K562 (cell line): ENCODE data around the gene EPHB1. TPM values are rescaled to one million over a fixed set of nuclear protein-coding genes. Genes with fewer than 3 reads are reported as not detected.

Experiments used
- ATAC-seq: fragments of 200-7000 bp; cut with Tn5 transposase; 3 replicates; pipeline ENCODE4 v1.9.1; 2020; ENCODE audit warnings: moderate library complexity
- BruUV-seq: library from RNA; stranded (reverse); fragments of 400-500 nt; replicated peaks from 2 replicates; lab custom pipeline; 2021; lab: Mats Ljungman, UMichigan
- CTCF ChIA-PET: fragments of 300-600 bp; formaldehyde crosslinking; extraction: SDS; loops from one replicate; lab custom pipeline; 2021; ENCODE audit warnings: low intra/inter-chr PET ratio; lab: Yijun Ruan, JAX
- POLR2A ChIA-PET: fragments of 300-600, 350-650 bp; sonication (Branson Sonifier 250); formaldehyde crosslinking; extraction: SDS; loops from one replicate; lab custom pipeline; 2021; ENCODE audit warnings: antibody characterized with exemption, inconsistent platforms; lab: Yijun Ruan, JAX
- DNase-seq, 4 experiments: peaks; one replicate each; pipeline versions ENCODE4 v3.0.0 to v3.0.0-alpha.2; 2011 to 2018; ENCODE audit warnings: low spot score in 3 of 4, mixed read lengths in 3 of 4; ENCODE audit errors: extremely low read depth in 1 of 4
- FAIRE-seq: peaks from 2 replicates; lab custom pipeline; 2011; peaks lifted over from hg19 to GRCh38; lab: Jason Lieb, UNC
- H2AFZ ChIP-seq: 2 replicates; pipeline ENCODE4 v1.6.0; 2011; ENCODE audit warnings: low read depth, low read length, control low read depth, inconsistent platforms
- H3K27ac ChIP-seq: fragments of 200-600 bp; 3 replicates; pipeline ENCODE4 v1.8.0; 2011; ENCODE audit warnings: low read depth, mild to moderate bottlenecking, control low read depth, inconsistent platforms, low read length, moderate library complexity, mixed read lengths; ENCODE audit errors: extremely low read depth
- H3K27me3 ChIP-seq, 2 experiments: fragments of 300-600 bp in 1 of 2; 2 replicates in 1 of 2; 3 replicates in 1 of 2; pipeline versions ENCODE4 v1.6.0 to v1.8.0; 2011; ENCODE audit warnings: inconsistent platforms in 2 of 2, low read length in 2 of 2, mild to moderate bottlenecking in 1 of 2, mixed read lengths in 1 of 2, moderate library complexity in 1 of 2; ENCODE audit not compliant: control insufficient read depth in 2 of 2, insufficient read depth in 2 of 2
- H3K36me3 ChIP-seq: fragments of 300-600 bp; 3 replicates; pipeline ENCODE4 v1.8.0; 2011; ENCODE audit warnings: mild to moderate bottlenecking, low read length, inconsistent platforms; ENCODE audit not compliant: control insufficient read depth, insufficient read depth
- H3K4me1 ChIP-seq, 2 experiments: fragments of 200-600 bp in 1 of 2; replicated peaks in 1 of 2; 2 replicates in 1 of 2; 3 replicates in 1 of 2; pipeline versions ENCODE4 v1.5.1 to v1.8.0; 2011; ENCODE audit warnings: inconsistent platforms in 2 of 2, low read length in 2 of 2, mild to moderate bottlenecking in 1 of 2, mixed read lengths in 1 of 2, moderate library complexity in 1 of 2; ENCODE audit not compliant: control insufficient read depth in 2 of 2, insufficient read depth in 2 of 2
- H3K4me2 ChIP-seq: 2 replicates; pipeline ENCODE4 v1.6.1; 2011; ENCODE audit warnings: low read length, control low read depth, inconsistent platforms, mixed read lengths; ENCODE audit not compliant: insufficient read depth
- H3K4me3 ChIP-seq: fragments of 200-600 bp; sonication (generic), shearing (Covaris generic); 2 replicates; pipeline ENCODE4 v1.5.1; 2016; ENCODE audit warnings: control low read depth, inconsistent platforms
- H3K79me2 ChIP-seq: fragments of 200-600 bp; 3 replicates; pipeline ENCODE4 v1.8.0; 2011; ENCODE audit warnings: low read length, inconsistent platforms; ENCODE audit not compliant: control insufficient read depth, insufficient read depth
- H3K9ac ChIP-seq, 2 experiments: 2 replicates each; pipeline versions ENCODE4 v1.6.0 to v1.6.1; 2011; ENCODE audit warnings: low read depth in 2 of 2, low read length in 2 of 2, control low read depth in 1 of 2, inconsistent platforms in 1 of 2, mild to moderate bottlenecking in 1 of 2, mixed read lengths in 1 of 2; ENCODE audit not compliant: insufficient read depth in 1 of 2
- H3K9me1 ChIP-seq: one replicate; pipeline ENCODE4 v1.6.0; 2011; ENCODE audit warnings: inconsistent platforms, mild to moderate bottlenecking, low read length, moderate library complexity; ENCODE audit not compliant: control insufficient read depth, insufficient read depth
- H3K9me3 ChIP-seq: replicated peaks from 2 replicates; pipeline ENCODE4 v1.5.1; 2011; ENCODE audit warnings: low read depth, low read length, inconsistent platforms; ENCODE audit not compliant: control insufficient read depth, insufficient read depth
- H4K20me1 ChIP-seq: replicated peaks from 2 replicates; pipeline ENCODE4 v1.6.1; 2011; ENCODE audit warnings: low read length, inconsistent platforms, mixed read lengths; ENCODE audit not compliant: control insufficient read depth, insufficient read depth
- CEBPZ ChIP-seq: fragments of 150-350 bp; IDR thresholded peaks from 2 replicates; pipeline ENCODE4 v1.6.1; 2014; ENCODE audit warnings: low read depth, mild to moderate bottlenecking, low read length, borderline replicate concordance
- E2F5 ChIP-seq: sonication (generic); formaldehyde crosslinking; IDR thresholded peaks from 2 replicates; pipeline ENCODE4 v1.8.0; 2022; ENCODE audit warnings: mild to moderate bottlenecking, missing genetic modification reagents
- ESRRA ChIP-seq: fragments of 450-650 bp; IDR thresholded peaks from 2 replicates; pipeline ENCODE4 v1.6.1; 2014; ENCODE audit warnings: low read depth, mild to moderate bottlenecking, moderate library complexity, borderline replicate concordance
- ETV1 ChIP-seq: fragments of 450-650 bp; conservative IDR thresholded peaks from 2 replicates; pipeline ENCODE4 v1.6.1; 2016; ENCODE audit warnings: missing genetic modification characterization, control low read depth, low read depth, missing compliant biosample characterization
- IRF2 ChIP-seq: sonication (generic); formaldehyde crosslinking; IDR thresholded peaks from 2 replicates; pipeline ENCODE4 v1.8.1; 2022; ENCODE audit warnings: mild to moderate bottlenecking, missing genetic modification reagents
- KAT7 ChIP-seq: sonication (generic); formaldehyde crosslinking; IDR thresholded peaks from 2 replicates; pipeline ENCODE4 v1.8.0; 2022; ENCODE audit warnings: missing genetic modification reagents, mild to moderate bottlenecking, borderline replicate concordance
- PKNOX1 ChIP-seq: fragments of 450-650 bp; IDR thresholded peaks from 2 replicates; pipeline ENCODE4 v1.6.1; 2016
- POLR2G ChIP-seq: fragments of 200-400 bp; formaldehyde crosslinking; IDR thresholded peaks from 2 replicates; pipeline ENCODE4 v1.6.1; 2017; ENCODE audit warnings: low read depth, mild to moderate bottlenecking, antibody characterized with exemption, low read length, moderate library complexity
- TCF3 ChIP-seq: sonication (generic); formaldehyde crosslinking; IDR thresholded peaks from 2 replicates; pipeline ENCODE4 v1.4.0; 2020; ENCODE audit warnings: mild to moderate bottlenecking, missing genetic modification reagents
- TCF7L2 ChIP-seq: fragments of 150-350 bp; IDR thresholded peaks from 2 replicates; pipeline ENCODE4 v1.6.1; 2016; ENCODE audit warnings: low read depth, mild to moderate bottlenecking, low read length, moderate library complexity
- USF2 ChIP-seq: sonication (generic); formaldehyde crosslinking; IDR thresholded peaks from 2 replicates; pipeline ENCODE4 v1.5.0; 2020; ENCODE audit warnings: missing genetic modification reagents
- XRCC5 ChIP-seq: fragments of 200-400 bp; formaldehyde crosslinking; IDR thresholded peaks from 2 replicates; pipeline ENCODE4 v1.6.1; 2017; ENCODE audit warnings: low read depth, mild to moderate bottlenecking, low read length
- WGBS: fragments of 100-300 bp; shearing (Covaris generic); methylation state at CpG from one replicate; pipeline ENCODE4 v1.1.6; 2016; ENCODE audit warnings: low coverage, mixed read lengths; ENCODE audit not compliant: insufficient coverage; ENCODE audit errors: missing lambda C conversion rate; 5-methylcytosine and 5-hydroxymethylcytosine counted together
- in situ Hi-C: fragments of 300-500 bp; cut with MboI; formaldehyde crosslinking; loops from 4 replicates; pipeline ENCODE4 v1.15.0; 2018; ENCODE audit warnings: inconsistent platforms, mixed read lengths
- intact Hi-C: fragments of 100-400 bp; cut with micrococcal nuclease; formaldehyde crosslinking; loops from 2 replicates; pipeline ENCODE4 v1.14.2; 2022
- polyA plus RNA-seq, 8 experiments: library from polyadenylated mRNA; depleted of rRNA in 4 of 8; stranded (reverse) in 5 of 8; unstranded in 3 of 8; fragments of >200 nt; fragmentation: Nextera tagmentation in 2 of 8; fragmentation: Illumina TruSeq in 1 of 8; extraction: Ambion mirVana in 2 of 8; extraction: Trizol in 1 of 8; gene quantifications; 2 replicates each; pipeline versions ENCODE4 v1.2.1 to v1.2.3, GENCODE V29; 2011 to 2014; ENCODE audit warnings: inconsistent platforms in 1 of 8, missing spikeins in 1 of 8
- total RNA-seq, 7 experiments: library from RNA; depleted of rRNA in 6 of 7; stranded (reverse); fragments of >200 nt in 6 of 7; fragmentation: Illumina TruSeq in 2 of 7; extraction: Trizol in 2 of 7; gene quantifications; 2 replicates each; pipeline versions ENCODE4 v1.2.1 to v1.2.3, GENCODE V29; 2011 to 2021; ENCODE audit warnings: low replicate concordance in 1 of 7

Gene EPHB1
- total and polyA plus RNA-seq, 9 of the 15 experiments (the other 6 are each of a cell fraction or from before 2014, with no cell fraction given), result 0.29 TPM; not detected in 8

GRCh38 chr3:135145581-135145980 lies 350.5 kb downstream of the EPHB1 start:
- in situ Hi-C loops (no loop called here), intact Hi-C loops (no loop called here)
- no TSS peak for BruUV-seq
- Histone ChIP-seq H4K20me1 (no peaks in the 10 kb centered on the region), H3K9ac (no peak overlapping the region), H2AFZ (no peak overlapping the region), H3K27me3 (no peaks in the 10 kb centered on the region), H3K4me1 (no peaks in the 10 kb centered on the region), H3K36me3 (no peaks in the 10 kb centered on the region), H3K9me1 (no peaks in the 10 kb centered on the region), H3K9me3 (no peaks in the 10 kb centered on the region), H3K79me2 (no peaks in the 10 kb centered on the region), H3K4me3 (no peak overlapping the region), H3K27ac (no peak overlapping the region), H3K4me2 (no peak overlapping the region)
- 3% methylated on average over 3 of the region's 3 CpGs for WGBS
- TF ChIP-seq ETV1 (tag) (no peak), TCF7L2 (no peak), ESRRA (no peak), IRF2 (CRISPR knock-in tag) (no peak), CEBPZ (no peak), PKNOX1 (no peak), TCF3 (CRISPR knock-in tag) (no peak), KAT7 (CRISPR knock-in tag) (no peak), USF2 (CRISPR knock-in tag) (no peak), POLR2G (no peak), E2F5 (CRISPR knock-in tag) (no peak), XRCC5 (no peak)
- no peak for ATAC-seq
- CTCF ChIA-PET, result no interaction called here
- DNase-seq, result no peak
- FAIRE-seq, result no peak
- POLR2A ChIA-PET, result no interaction called here
